ENCODE results near the gene NSUN3.

GRCh38 chr3:94019659-94020058 is 43.2 kb upstream of the NSUN3 start:
- TF ChIP-seq, protein P1, sequence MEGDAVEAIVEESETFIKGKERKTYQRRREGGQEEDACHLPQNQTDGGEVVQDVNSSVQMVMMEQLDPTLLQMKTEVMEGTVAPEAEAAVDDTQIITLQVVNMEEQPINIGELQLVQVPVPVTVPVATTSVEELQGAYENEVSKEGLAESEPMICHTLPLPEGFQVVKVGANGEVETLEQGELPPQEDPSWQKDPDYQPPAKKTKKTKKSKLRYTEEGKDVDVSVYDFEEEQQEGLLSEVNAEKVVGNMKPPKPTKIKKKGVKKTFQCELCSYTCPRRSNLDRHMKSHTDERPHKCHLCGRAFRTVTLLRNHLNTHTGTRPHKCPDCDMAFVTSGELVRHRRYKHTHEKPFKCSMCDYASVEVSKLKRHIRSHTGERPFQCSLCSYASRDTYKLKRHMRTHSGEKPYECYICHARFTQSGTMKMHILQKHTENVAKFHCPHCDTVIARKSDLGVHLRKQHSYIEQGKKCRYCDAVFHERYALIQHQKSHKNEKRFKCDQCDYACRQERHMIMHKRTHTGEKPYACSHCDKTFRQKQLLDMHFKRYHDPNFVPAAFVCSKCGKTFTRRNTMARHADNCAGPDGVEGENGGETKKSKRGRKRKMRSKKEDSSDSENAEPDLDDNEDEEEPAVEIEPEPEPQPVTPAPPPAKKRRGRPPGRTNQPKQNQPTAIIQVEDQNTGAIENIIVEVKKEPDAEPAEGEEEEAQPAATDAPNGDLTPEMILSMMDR (IDR thresholded peaks at IDR 0.05) = no peak
- TF ChIP-seq POLR2AphosphoS5 (IDR thresholded peaks at IDR 0.05) (no peak), POLR2A (IDR thresholded peaks at IDR 0.05) (no peak), EP300 (IDR thresholded peaks at IDR 0.05) (no peak)
